ENCODE measurements around the gene PITHD1. TPM values are rescaled to one million over a fixed set of nuclear protein-coding genes. Genes with fewer than 3 reads are reported as not detected.

The PITHD1 gene
- total RNA-seq, 1 experiment from 2014 or later, result 30.6 TPM

GRCh38 chr1:23756676-23757075 lies 21.5 kb upstream of the PITHD1 start:
- no peak for TF ChIP-seq CTCF (IDR thresholded peaks at IDR 0.05; ENCODE audit: unreplicated experiment)
- no peak overlapping the region for H3K27ac Mint-ChIP-seq (ENCODE audit: unreplicated experiment)
- DNase-seq, result no peak
- CTCF ChIA-PET, result no interaction called here
- H3K27me3 Mint-ChIP-seq (ENCODE audit: unreplicated experiment), result no peaks in the 10 kb centered on the region
- no peak overlapping the region for H3K4me3 Mint-ChIP-seq (ENCODE audit: low read depth, unreplicated experiment)
- BruUV-seq (replicated peaks), result no TSS peak
- H3K9me3 Mint-ChIP-seq (ENCODE audit: low read depth, unreplicated experiment), result no peaks in the 10 kb centered on the region
- H3K4me1 Mint-ChIP-seq (ENCODE audit: low read depth, unreplicated experiment), result peaks cover 6% of the 10 kb centered on the region
- H3K36me3 Mint-ChIP-seq (ENCODE audit: insufficient read depth, unreplicated experiment), result peaks cover 46% of the 10 kb centered on the region
- intact Hi-C loops (cut with micrococcal nuclease; ENCODE audit: unreplicated experiment), result no loop called here

DNA sequence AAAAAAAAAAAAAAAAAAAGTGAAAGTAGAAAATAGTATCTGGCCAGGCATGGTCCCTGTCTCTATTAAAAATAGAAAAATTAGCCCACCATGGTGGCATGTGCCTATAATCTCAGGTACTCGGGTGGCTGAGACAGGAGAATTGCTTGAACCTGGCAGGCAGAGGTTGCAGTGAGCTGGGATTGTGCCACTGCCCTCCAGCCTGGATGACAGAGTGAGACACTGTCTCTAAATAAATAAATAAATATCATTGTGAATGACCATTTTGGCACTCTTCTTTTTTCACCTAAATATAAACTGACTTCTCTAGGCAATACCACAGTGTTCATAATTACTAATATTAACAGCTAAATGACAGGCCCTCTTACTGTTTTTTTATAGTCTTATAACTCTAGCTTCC lies 20.4 kb upstream of the PITHD1 start:
- intact Hi-C loops (cut with micrococcal nuclease; ENCODE audit: unreplicated experiment), result no loop called here
- Mint-ChIP-seq H3K27me3 (ENCODE audit: unreplicated experiment) (no peaks in the 10 kb centered on the region), H3K9me3 (ENCODE audit: low read depth, unreplicated experiment) (no peaks in the 10 kb centered on the region), H3K4me3 (ENCODE audit: low read depth, unreplicated experiment) (no peak overlapping the region), H3K27ac (ENCODE audit: unreplicated experiment) (no peak overlapping the region), H3K4me1 (ENCODE audit: low read depth, unreplicated experiment) (peaks cover 6% of the 10 kb centered on the region), H3K36me3 (ENCODE audit: insufficient read depth, unreplicated experiment) (peaks cover 44% of the 10 kb centered on the region)
- no peak for TF ChIP-seq CTCF (IDR thresholded peaks at IDR 0.05; ENCODE audit: unreplicated experiment)
- CTCF ChIA-PET, result no interaction called here
- no TSS peak for BruUV-seq (replicated peaks)
- DNase-seq, result no peak

DNA sequence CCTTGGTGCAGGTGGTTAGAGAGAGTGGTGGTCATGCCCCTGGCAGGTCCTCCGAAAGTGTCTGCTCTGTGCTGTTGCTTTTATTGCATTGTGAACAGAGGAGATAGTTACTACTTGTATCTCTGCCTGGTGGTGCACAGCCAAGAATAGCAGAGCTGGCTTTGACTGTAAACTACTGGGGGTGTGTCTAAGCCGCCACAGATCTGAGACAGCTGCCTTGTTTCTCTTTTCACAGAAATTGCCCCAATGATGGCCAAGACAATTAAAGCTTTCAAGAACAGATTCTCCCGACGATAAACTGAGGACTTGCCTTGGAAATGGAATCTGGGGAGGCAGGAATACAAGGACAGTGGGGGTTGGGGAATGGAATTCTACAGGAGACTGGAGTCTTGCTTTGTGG lies 18.9 kb upstream of the PITHD1 start:
- CTCF ChIA-PET, result no interaction called here
- no peak for TF ChIP-seq CTCF (IDR thresholded peaks at IDR 0.05; ENCODE audit: unreplicated experiment)
- Mint-ChIP-seq H3K27me3 (ENCODE audit: unreplicated experiment) (no peaks in the 10 kb centered on the region), H3K4me1 (ENCODE audit: low read depth, unreplicated experiment) (peaks cover 6% of the 10 kb centered on the region), H3K36me3 (ENCODE audit: insufficient read depth, unreplicated experiment) (peaks cover 36% of the 10 kb centered on the region), H3K9me3 (ENCODE audit: low read depth, unreplicated experiment) (no peaks in the 10 kb centered on the region), H3K4me3 (ENCODE audit: low read depth, unreplicated experiment) (no peak overlapping the region), H3K27ac (ENCODE audit: unreplicated experiment) (no peak overlapping the region)
- intact Hi-C loops (cut with micrococcal nuclease; ENCODE audit: unreplicated experiment), result no loop called here
- no TSS peak for BruUV-seq (replicated peaks)
- DNase-seq, result no peak

- no peak overlapping the region for H3K27ac Mint-ChIP-seq (ENCODE audit: unreplicated experiment)
- H3K36me3 Mint-ChIP-seq (ENCODE audit: insufficient read depth, unreplicated experiment), result peaks cover 17% of the 10 kb centered on the region
- CTCF ChIA-PET, result interaction anchor here (0.6 kb wide), 1 partner anchor 26 kb away, joined by 3 read pairs; no protein-coding TSS in a partner anchor
- no peak overlapping the region for H3K4me3 Mint-ChIP-seq (ENCODE audit: low read depth, unreplicated experiment)
- no peaks in the 10 kb centered on the region for H3K27me3 Mint-ChIP-seq (ENCODE audit: unreplicated experiment)
- no peak for DNase-seq
- no peaks in the 10 kb centered on the region for H3K9me3 Mint-ChIP-seq (ENCODE audit: low read depth, unreplicated experiment)
- no peaks in the 10 kb centered on the region for H3K4me1 Mint-ChIP-seq (ENCODE audit: low read depth, unreplicated experiment)
- intact Hi-C loops (cut with micrococcal nuclease; ENCODE audit: unreplicated experiment), result no loop called here
- TF ChIP-seq CTCF (IDR thresholded peaks at IDR 0.05; ENCODE audit: unreplicated experiment), result no peak
- BruUV-seq (replicated peaks), result no TSS peak
Observed at GRCh38 chr1:23763041-23763577, 15.1 kb upstream of the PITHD1 start.

All from Calu3 (cell line).